Measurements from ENCODE around the gene PTPRN2.

GRCh38 chr7:158192184-158192835 lies 395.3 kb downstream of the PTPRN2 start:
- TF ChIP-seq EP300 (IDR thresholded peaks at IDR 0.05; ENCODE audit: borderline replicate concordance in 1 of 2, low read depth in 1 of 2, low read length in 1 of 2) (no peak), ZBTB33 (IDR thresholded peaks at IDR 0.05; ENCODE audit: borderline replicate concordance, low read depth) (no peak), CTCF (IDR thresholded peaks at IDR 0.05) (no peak), MXI1 (IDR thresholded peaks at IDR 0.05; ENCODE audit: low read depth, low read length) (no peak), EZH2phosphoT487 (IDR thresholded peaks at IDR 0.05; ENCODE audit: borderline replicate concordance, low read depth) (no peak), YY1 (IDR thresholded peaks at IDR 0.05; ENCODE audit: low read depth) (no peak), SIN3A (IDR thresholded peaks at IDR 0.05; ENCODE audit: borderline replicate concordance, low read depth, low read length) (no peak), JUND (IDR thresholded peaks at IDR 0.05) (no peak), TAF1 (IDR thresholded peaks at IDR 0.05; ENCODE audit: borderline replicate concordance, low read depth, low read length) (no peak)
- TF ChIP-seq, protein P1, sequence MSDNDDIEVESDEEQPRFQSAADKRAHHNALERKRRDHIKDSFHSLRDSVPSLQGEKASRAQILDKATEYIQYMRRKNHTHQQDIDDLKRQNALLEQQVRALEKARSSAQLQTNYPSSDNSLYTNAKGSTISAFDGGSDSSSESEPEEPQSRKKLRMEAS (IDR thresholded peaks at IDR 0.05; ENCODE audit: low read depth): no peak
- TF ChIP-seq, protein P2, sequence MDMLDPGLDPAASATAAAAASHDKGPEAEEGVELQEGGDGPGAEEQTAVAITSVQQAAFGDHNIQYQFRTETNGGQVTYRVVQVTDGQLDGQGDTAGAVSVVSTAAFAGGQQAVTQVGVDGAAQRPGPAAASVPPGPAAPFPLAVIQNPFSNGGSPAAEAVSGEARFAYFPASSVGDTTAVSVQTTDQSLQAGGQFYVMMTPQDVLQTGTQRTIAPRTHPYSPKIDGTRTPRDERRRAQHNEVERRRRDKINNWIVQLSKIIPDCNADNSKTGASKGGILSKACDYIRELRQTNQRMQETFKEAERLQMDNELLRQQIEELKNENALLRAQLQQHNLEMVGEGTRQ (IDR thresholded peaks at IDR 0.05; ENCODE audit: borderline replicate concordance, low read depth, low read length): no peak
